ENCODE measurements around the gene ANKS3. TPM values are rescaled to one million over a fixed set of nuclear protein-coding genes. Genes with fewer than 3 reads are reported as not detected.

ANKS3 gene
- total RNA-seq, 6 experiments from 2014 or later, result 4.7 to 10.7 (median 7.6) TPM

GRCh38 chr16:4777339-4778049, 43.4 kb upstream of the ANKS3 start:
- Histone ChIP-seq H3K4me3 (no peak overlapping the region), H3K27me3 (no peaks in the 10 kb centered on the region), H3K36me3 (no peaks in the 10 kb centered on the region), H3K4me1 (no peaks in the 10 kb centered on the region), H3K27ac (no peak overlapping the region), H3K9me3 (no peaks in the 10 kb centered on the region)
- intact Hi-C loops (cut with DNase I), result no loop called here
- no peak for TF ChIP-seq POLR2A (IDR thresholded peaks at IDR 0.05)
- TF ChIP-seq CTCF (IDR thresholded peaks at IDR 0.05), result no peak
- no peak for ATAC-seq
- no peak for DNase-seq
- 100% methylated on average over 3 of the region's 17 CpGs for WGBS (ENCODE audit: insufficient coverage, low coverage, low lambda C conversion rate, missing lambda C conversion rate)

- intact Hi-C loops (cut with DNase I), result no loop called here
- TF ChIP-seq POLR2A (IDR thresholded peaks at IDR 0.05) (no peak), CTCF (IDR thresholded peaks at IDR 0.05) (no peak)
- Histone ChIP-seq H3K36me3 (no peaks in the 10 kb centered on the region), H3K4me1 (no peaks in the 10 kb centered on the region), H3K4me3 (no peak overlapping the region), H3K27ac (no peak overlapping the region), H3K9me3 (no peaks in the 10 kb centered on the region), H3K27me3 (no peaks in the 10 kb centered on the region)
- DNase-seq (no peak), ATAC-seq (no peak)
- 100% methylated on average over 1 of the region's 2 CpGs for WGBS (ENCODE audit: insufficient coverage, low coverage, low lambda C conversion rate, missing lambda C conversion rate)
These were observed 42.2 kb upstream of the ANKS3 start for GRCh38 chr16:4776141-4776705.

GRCh38 chr16:4775005-4775404, 40.9 kb upstream of the ANKS3 start:
- H3K27me3 ChIP-seq, result no peaks in the 10 kb centered on the region
- no peak overlapping the region for H3K4me3 ChIP-seq
- TF ChIP-seq POLR2A (IDR thresholded peaks at IDR 0.05), result no peak
- no peak for TF ChIP-seq CTCF (IDR thresholded peaks at IDR 0.05)
- no peak overlapping the region for H3K27ac ChIP-seq
- no CpG with 5 or more reads among the region's 13 CpGs for WGBS (ENCODE audit: insufficient coverage, low coverage, low lambda C conversion rate, missing lambda C conversion rate)
- DNase-seq, result no peak
- intact Hi-C loops (cut with DNase I), result no loop called here
- no peak for ATAC-seq
- H3K36me3 ChIP-seq, result no peaks in the 10 kb centered on the region
- no peaks in the 10 kb centered on the region for H3K4me1 ChIP-seq
- no peaks in the 10 kb centered on the region for H3K9me3 ChIP-seq

- Histone ChIP-seq H3K36me3 (no peaks in the 10 kb centered on the region), H3K9me3 (no peaks in the 10 kb centered on the region), H3K27me3 (no peaks in the 10 kb centered on the region), H3K4me3 (no peak overlapping the region), H3K27ac (no peak overlapping the region), H3K4me1 (peaks cover 0 to 8% (median 4%) of the 10 kb centered on the region in 4 donors)
- DNase-seq (no peak), ATAC-seq (no peak)
- TF ChIP-seq POLR2A (IDR thresholded peaks at IDR 0.05) (no peak), CTCF (IDR thresholded peaks at IDR 0.05) (no peak)
- WGBS (ENCODE audit: insufficient coverage, low coverage, low lambda C conversion rate, missing lambda C conversion rate), result 91% methylated on average over 5 of the region's 5 CpGs
- intact Hi-C loops (cut with DNase I), result no loop called here
These were observed 38.3 kb upstream of the ANKS3 start for GRCh38 chr16:4772351-4772750.

Measured in right lobe of liver (tissue), 6 donors.